Measurements from ENCODE around the gene PTTG1IP.

DNA sequence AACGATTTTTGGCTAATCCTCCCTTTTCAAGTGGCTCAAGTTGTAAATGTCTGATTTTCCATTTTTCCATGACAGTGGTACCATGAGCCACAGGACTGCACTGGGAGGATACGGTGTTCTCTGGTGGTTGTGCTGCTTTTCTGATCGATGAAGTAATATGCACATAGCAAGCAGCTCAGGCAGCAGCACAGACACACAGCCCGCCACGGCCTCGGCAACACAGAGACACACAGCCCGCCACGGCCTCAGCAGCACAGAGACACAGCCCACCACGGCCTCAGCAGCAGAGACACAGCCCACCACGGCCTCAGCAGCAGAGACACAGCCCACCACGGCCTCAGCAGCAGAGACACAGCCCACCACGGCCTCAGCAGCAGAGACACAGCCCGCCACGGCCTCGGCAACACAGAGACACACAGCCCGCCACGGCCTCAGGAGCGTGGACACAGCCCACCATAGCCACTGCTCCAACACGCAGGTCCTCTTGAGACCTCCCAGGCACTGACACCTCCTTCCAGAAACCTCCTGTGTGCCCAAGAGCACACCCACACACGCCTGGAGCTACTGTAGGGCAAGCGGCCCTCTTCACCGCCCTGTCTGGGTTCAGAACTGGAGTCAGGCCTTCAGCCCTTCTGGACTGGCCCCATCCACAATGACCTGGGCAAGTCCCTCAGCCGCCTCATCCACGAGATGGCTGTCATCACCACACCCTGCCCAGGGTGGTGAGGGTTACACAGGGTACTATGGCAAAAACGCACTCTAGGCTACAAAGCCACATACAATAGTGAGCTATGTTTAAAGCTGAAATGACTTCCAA, 10.4 kb downstream of the PTTG1IP start:
- TF ChIP-seq EZH2 (IDR thresholded peaks at IDR 0.05; ENCODE audit: borderline replicate concordance, control insufficient read depth, low read depth, low read length) (no peak), CTCF (IDR thresholded peaks at IDR 0.05 in 2 of 3, conservative IDR thresholded peaks at IDR 0.05 in 1 of 3; ENCODE audit: control insufficient read depth in 2 of 3, extremely low read depth in 1 of 3, insufficient read depth in 1 of 3, low read depth in 3 of 3, low read length in 3 of 3) (no peak), FOXK2 (IDR thresholded peaks at IDR 0.05) (no peak), SREBF2 (IDR thresholded peaks at IDR 0.05; ENCODE audit: low read length) (no peak), CEBPB (IDR thresholded peaks at IDR 0.05; ENCODE audit: borderline replicate concordance in 1 of 2, low read depth in 2 of 2, low read length in 2 of 2) (no peak), CHD2 (IDR thresholded peaks at IDR 0.05; ENCODE audit: borderline replicate concordance, low read depth, low read length) (no peak), FOXM1 (IDR thresholded peaks at IDR 0.05; ENCODE audit: low read depth, low read length) (no peak), REST (IDR thresholded peaks at IDR 0.05; ENCODE audit: low read depth, low read length) (no peak)
